AG04449 (cell line): ENCODE measurements around the gene CACNG5.

Experiments
- CTCF ChIA-PET: fragments of 350-600 bp; formaldehyde crosslinking; extraction: SDS; loops from one replicate; lab custom pipeline; 2021; ENCODE audit warnings: antibody characterized with exemption; lab: Yijun Ruan, JAX
- POLR2A ChIA-PET: fragments of 400-600, 350-600 bp; formaldehyde crosslinking; extraction: SDS; loops from one replicate; lab custom pipeline; 2020; ENCODE audit warnings: antibody characterized with exemption, inconsistent platforms; lab: Yijun Ruan, JAX
- DNase-seq: peaks from one replicate; pipeline ENCODE4 v3.0.0-alpha.2; 2010; ENCODE audit warnings: low read depth, low spot score
- H3K4me3 ChIP-seq: 2 replicates; pipeline ENCODE4 v1.5.1; 2011; ENCODE audit warnings: low read depth, mild to moderate bottlenecking, control low read depth, low read length
- CTCF ChIP-seq: IDR thresholded peaks from one replicate; pipeline ENCODE4 v1.5.1; 2011; ENCODE audit warnings: mild to moderate bottlenecking, moderate library complexity, low read length, control low read depth, inconsistent platforms; ENCODE audit not compliant: insufficient read depth; ENCODE audit errors: missing control alignments

Gene CACNG5

GRCh38 chr17:66807182-66807581, 27.7 kb upstream of the CACNG5 start:
- no peak overlapping the region for H3K4me3 ChIP-seq
- TF ChIP-seq CTCF: no peak
- DNase-seq: no peak
- ChIA-PET POLR2A (no interaction called here), CTCF (no interaction called here)

- no peak for DNase-seq
- TF ChIP-seq CTCF: no peak
- POLR2A ChIA-PET: no interaction called here
These were observed 25.5 kb upstream of the CACNG5 start for GRCh38 chr17:66809408-66809807.

DNA sequence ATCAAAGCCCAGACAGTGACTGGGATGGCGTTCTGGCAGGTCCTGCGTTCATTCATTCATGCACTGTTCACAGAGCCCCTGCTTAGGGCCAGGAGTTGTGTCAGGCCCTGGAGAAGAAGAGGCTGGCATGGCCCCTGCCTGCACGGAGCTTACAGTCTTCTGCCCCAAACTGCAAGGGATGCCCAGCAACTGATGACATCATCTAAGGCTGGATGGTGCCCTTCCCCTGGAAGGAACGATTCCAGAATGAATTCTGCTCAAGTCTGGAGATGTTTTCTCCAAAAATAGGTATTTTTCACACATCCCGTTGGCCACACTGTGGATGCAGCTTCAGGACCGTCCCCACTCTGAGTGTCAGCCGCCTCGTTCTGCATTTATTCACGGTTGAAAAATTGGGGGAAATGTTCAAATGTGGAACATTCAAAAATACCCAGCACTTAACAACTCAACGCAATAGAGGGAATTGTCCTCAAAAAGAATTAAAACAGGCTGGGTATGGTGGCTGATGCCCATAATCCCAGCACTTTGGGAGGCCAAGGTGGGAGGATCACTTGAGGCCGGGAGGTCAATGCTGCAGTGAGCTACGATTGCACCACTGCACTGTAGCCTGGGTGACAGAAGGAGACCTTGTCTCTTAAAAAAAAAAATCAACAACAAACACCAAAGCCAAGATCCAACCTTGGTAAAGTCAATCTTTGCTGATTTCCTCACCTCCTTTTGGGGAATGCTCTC, 23.8 kb upstream of the CACNG5 start:
- ChIA-PET POLR2A (no interaction called here), CTCF (no interaction called here)

More at GRCh38 chr17:66809408-66809807, 25.5 kb upstream of the CACNG5 start:
- CTCF ChIA-PET: no interaction called here
- no peak overlapping the region for H3K4me3 ChIP-seq

DNA sequence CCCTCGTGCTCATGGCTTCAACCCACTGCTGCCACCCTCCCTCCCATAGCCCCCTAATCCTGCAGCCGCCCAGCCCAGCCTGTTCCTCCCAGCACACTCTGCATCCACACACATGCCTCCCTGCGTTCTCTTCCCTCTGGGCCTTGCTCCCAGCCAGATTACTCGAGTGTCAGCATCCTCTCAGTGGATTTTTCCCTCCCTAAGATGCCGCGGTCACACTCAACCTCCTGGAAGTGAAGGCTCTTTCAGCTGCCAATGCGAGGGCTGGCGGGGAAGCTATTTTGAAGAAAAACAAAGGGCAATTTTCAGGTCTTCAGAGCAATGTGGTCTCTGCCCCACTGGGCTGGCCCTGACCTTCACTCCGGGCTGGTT, 23.2 kb upstream of the CACNG5 start:
- ChIA-PET CTCF (no interaction called here), POLR2A (no interaction called here)
- H3K4me3 ChIP-seq: no peak overlapping the region
- DNase-seq: no peak
- TF ChIP-seq CTCF: no peak

More for the DNA sequence above, 23.8 kb upstream of the CACNG5 start:
- H3K4me3 ChIP-seq: no peak overlapping the region
- no peak for DNase-seq
- no peak for TF ChIP-seq CTCF

- ChIA-PET CTCF (no interaction called here), POLR2A (no interaction called here)
- no peak for DNase-seq
- no peak for TF ChIP-seq CTCF
- no peak overlapping the region for H3K4me3 ChIP-seq
These were observed 22.3 kb upstream of the CACNG5 start for GRCh38 chr17:66812571-66812970.

DNA sequence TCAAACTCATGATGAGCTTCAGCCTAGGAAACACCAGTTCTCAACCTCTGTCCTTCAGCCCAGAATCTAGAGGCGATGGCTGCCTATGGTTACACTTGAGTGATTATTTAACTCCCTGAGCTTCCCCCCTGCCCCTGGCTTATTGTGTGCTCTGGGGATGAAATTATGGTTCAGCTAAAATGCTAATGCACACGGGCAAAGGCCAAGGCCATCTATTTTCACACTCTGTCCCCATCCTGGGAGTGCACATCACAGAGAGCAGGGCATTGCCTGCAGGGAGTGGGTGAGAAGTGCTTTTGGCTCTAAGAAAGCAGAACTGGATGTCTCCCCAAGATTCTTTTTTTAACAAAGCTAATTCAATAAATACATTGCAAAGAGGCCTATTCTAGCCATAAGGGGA, 21.6 kb upstream of the CACNG5 start:
- ChIA-PET CTCF (no interaction called here), POLR2A (no interaction called here)
- H3K4me3 ChIP-seq: no peak overlapping the region
- no peak for TF ChIP-seq CTCF
- DNase-seq: no peak
